Thymus (tissue), 11 donors: ENCODE results near the gene CEP152. TPM values are rescaled to one million over a fixed set of nuclear protein-coding genes. Genes with fewer than 3 reads are reported as not detected.

Experiments used
- DNase-seq, 9 donors: peaks; one replicate each; pipeline ENCODE4 v3.0.0-alpha.2; 2013; ENCODE audit warnings: low spot score in 9 of 9, low read depth in 6 of 9, missing footprints in 1 of 9
- H3K27ac ChIP-seq, 2 donors: one replicate each; pipeline ENCODE4 v1.5.1; 2013; ENCODE audit warnings: control low read depth in 1 of 2, low read depth in 1 of 2, low read length in 1 of 2, mild to moderate bottlenecking in 1 of 2, moderate library complexity in 1 of 2
- H3K27me3 ChIP-seq, 2 donors: one replicate each; pipeline ENCODE4 v1.5.1; 2013; ENCODE audit warnings: low read length in 1 of 2; ENCODE audit not compliant: control insufficient read depth in 2 of 2, insufficient read depth in 1 of 2
- H3K36me3 ChIP-seq, 2 donors: one replicate each; pipeline ENCODE4 v1.5.1; 2013; ENCODE audit warnings: low read length in 1 of 2, mild to moderate bottlenecking in 1 of 2, moderate library complexity in 1 of 2; ENCODE audit not compliant: control insufficient read depth in 2 of 2, insufficient read depth in 2 of 2
- H3K4me1 ChIP-seq, 2 donors: one replicate each; pipeline ENCODE4 v1.5.1; 2013; ENCODE audit warnings: low read length in 2 of 2; ENCODE audit not compliant: control insufficient read depth in 2 of 2, insufficient read depth in 2 of 2
- H3K4me3 ChIP-seq, 2 donors: one replicate each; pipeline ENCODE4 v1.5.1; 2013; ENCODE audit warnings: low read length in 2 of 2, control low read depth in 1 of 2, mild to moderate bottlenecking in 1 of 2
- H3K9me3 ChIP-seq, 2 donors: one replicate each; pipeline ENCODE4 v1.5.1; 2013; ENCODE audit warnings: low read length in 1 of 2, mild to moderate bottlenecking in 1 of 2; ENCODE audit not compliant: control insufficient read depth in 2 of 2, insufficient read depth in 1 of 2
- WGBS: extraction: QIAGEN DNeasy Blood & Tissue Kit; methylation state at CpG from one replicate; pipeline ENCODE4 v1.1.7; 2013; 5-methylcytosine and 5-hydroxymethylcytosine counted together
- polyA plus RNA-seq: library from polyadenylated mRNA; stranded (reverse); fragments of 200-250 nt; gene quantifications from one replicate; pipeline ENCODE4 v1.2.3, GENCODE V29; 2013
- total RNA-seq: library from RNA; stranded (reverse); fragments of 120-200 nt; gene quantifications from one replicate; pipeline ENCODE4 v1.2.4, GENCODE V29; 2013
- donor health status: healthy.

Gene CEP152
- total and polyA plus RNA-seq, 2 donors = 3.0 to 9.1 TPM

GRCh38 chr15:48730506-48730905 lies 80.4 kb downstream of the CEP152 start:
- H3K36me3 ChIP-seq = no peaks in the 10 kb centered on the region
- H3K27ac ChIP-seq = no peak overlapping the region
- no peak for DNase-seq
- WGBS = 98% methylated on average over 1 of the region's 1 CpG
- no peaks in the 10 kb centered on the region for H3K27me3 ChIP-seq
- no peaks in the 10 kb centered on the region for H3K9me3 ChIP-seq
- H3K4me1 ChIP-seq = no peaks in the 10 kb centered on the region
- H3K4me3 ChIP-seq = no peak overlapping the region

DNA sequence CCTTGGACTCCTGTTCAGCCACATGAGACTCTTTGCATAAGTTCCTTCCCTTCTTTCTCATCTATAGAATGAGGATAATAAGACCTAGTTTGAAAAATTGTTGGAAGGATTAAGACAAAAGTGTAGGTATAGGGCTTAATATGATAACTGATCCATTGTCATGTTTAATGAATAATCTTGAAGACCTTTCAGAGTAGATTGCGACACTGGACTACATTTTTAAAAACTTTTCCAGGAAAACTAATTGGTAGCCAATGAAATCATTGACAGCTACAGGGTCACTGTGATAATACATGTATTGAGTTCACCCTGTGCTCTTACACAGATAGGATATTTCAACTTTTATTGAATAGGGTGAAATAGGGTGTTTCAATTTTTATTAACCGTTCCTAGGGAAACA lies 86.9 kb downstream of the CEP152 start:
- Histone ChIP-seq H3K4me1 (no peaks in the 10 kb centered on the region), H3K27me3 (no peaks in the 10 kb centered on the region), H3K9me3 (no peaks in the 10 kb centered on the region), H3K27ac (no peak overlapping the region), H3K36me3 (peaks cover 0 to 3% of the 10 kb centered on the region in 2 donors), H3K4me3 (no peak overlapping the region)
- WGBS = 98% methylated on average over 2 of the region's 2 CpGs
- DNase-seq = no peak

DNA sequence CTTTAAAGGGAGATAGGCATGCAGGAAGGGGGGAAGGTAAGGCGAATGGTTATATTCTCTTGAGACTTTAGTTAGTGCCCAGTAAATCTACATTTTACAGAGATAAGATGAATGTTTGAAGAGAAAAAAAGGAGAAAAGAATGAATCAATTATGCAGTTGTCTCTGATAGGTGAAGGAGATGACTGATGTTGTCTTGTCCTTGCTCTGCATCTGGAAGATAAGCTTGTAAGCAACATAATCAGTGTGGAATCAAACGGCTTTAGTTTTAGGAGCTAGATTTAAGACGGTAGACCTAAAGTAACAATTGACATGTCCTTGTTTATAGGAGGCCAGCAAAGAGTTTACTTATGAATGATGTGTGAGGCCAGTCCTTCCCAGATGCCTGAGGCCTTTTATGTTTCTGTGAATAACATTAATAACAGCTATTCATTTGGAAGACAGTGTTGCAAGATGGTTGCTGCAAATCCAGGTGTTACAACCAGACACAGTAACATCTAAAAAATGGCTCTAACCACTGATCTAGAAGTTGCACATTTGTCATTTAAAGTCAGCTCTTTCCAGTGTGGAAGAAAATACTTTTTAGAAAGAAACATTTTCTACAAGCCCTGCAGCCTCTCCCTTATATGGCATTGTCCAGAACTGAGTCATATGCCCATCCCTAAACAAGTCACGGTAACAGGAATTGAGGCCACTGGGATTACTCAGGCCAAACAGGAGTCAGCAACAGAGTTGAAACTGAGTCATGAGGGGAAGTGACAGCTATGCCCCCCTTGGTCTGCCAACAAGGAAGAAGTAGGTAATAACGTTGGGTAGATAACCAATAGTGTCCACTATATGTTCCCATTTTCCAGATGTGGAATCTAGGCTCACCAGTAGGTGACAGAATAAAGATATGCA lies 87.9 kb downstream of the CEP152 start:
- H3K36me3 ChIP-seq = peaks cover 0 to 3% of the 10 kb centered on the region in 2 donors
- DNase-seq = no peak
- WGBS = 92% methylated on average over 5 of the region's 5 CpGs
- no peaks in the 10 kb centered on the region for H3K9me3 ChIP-seq
- H3K27ac ChIP-seq = no peak overlapping the region
- no peaks in the 10 kb centered on the region for H3K4me1 ChIP-seq
- no peak overlapping the region for H3K4me3 ChIP-seq
- no peaks in the 10 kb centered on the region for H3K27me3 ChIP-seq

DNA sequence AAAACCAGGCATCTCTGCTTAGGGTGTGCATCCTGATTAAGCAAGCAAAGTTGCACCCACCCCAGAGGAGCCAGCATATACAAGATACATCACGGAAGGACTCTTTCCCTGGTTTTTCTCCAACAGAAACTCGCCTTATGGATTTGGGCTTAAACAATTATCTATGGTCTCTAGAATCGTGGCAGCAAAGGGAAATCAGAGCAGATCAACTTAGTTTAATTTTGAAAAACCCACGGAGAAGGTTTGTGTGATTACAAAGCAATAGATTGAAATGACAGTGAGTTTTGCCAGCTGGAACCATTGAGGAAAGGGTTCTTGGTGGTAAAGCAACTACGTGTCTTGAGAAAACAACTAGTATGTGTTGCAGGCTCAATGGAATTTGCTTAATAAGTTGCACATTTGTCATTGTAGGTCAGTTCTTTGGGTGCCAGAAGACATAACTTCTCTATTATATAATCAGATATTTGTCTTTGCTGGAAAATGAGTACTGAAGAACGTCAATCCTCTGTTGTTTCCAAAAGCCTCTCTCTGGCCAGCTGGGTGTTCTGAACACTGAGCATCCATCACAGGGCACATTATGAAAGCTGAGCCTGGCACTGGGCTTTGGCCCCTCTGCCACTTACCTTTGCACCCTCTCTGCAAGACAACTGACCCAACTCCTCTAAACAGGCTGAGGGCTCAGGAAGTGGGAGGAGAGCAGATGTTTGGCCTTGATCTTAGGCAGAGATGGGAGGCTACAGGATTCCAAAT lies 89.6 kb downstream of the CEP152 start:
- DNase-seq = no peak
- Histone ChIP-seq H3K27me3 (no peaks in the 10 kb centered on the region), H3K4me1 (no peaks in the 10 kb centered on the region), H3K36me3 (peaks cover 0 to 3% of the 10 kb centered on the region in 2 donors), H3K4me3 (no peak overlapping the region), H3K9me3 (no peaks in the 10 kb centered on the region), H3K27ac (no peak overlapping the region)
- 94% methylated on average over 6 of the region's 6 CpGs for WGBS

DNA sequence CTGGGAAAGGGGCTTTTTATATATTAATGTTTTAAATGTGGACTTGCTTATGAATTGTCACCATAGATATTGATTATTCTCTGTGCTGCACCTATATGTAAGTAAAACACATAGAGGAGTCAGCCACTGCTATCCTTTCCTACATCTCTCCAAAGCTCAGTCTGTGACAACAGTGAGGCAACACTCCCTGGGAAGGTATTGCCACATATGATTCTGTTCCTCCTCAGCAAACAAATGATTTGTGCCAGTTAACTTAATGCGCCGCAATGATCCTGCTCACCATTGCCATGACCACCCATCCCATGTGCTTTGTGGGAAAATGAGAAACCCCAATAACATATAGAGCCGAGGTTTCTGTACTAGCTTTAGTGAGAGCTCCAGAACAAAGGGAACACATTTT lies 90.2 kb downstream of the CEP152 start:
- Histone ChIP-seq H3K4me3 (no peak overlapping the region), H3K9me3 (no peaks in the 10 kb centered on the region), H3K4me1 (no peaks in the 10 kb centered on the region), H3K36me3 (peaks cover 0 to 3% of the 10 kb centered on the region in 2 donors), H3K27me3 (no peaks in the 10 kb centered on the region), H3K27ac (no peak overlapping the region)
- DNase-seq = no peak
- 99% methylated on average over 3 of the region's 3 CpGs for WGBS

DNA sequence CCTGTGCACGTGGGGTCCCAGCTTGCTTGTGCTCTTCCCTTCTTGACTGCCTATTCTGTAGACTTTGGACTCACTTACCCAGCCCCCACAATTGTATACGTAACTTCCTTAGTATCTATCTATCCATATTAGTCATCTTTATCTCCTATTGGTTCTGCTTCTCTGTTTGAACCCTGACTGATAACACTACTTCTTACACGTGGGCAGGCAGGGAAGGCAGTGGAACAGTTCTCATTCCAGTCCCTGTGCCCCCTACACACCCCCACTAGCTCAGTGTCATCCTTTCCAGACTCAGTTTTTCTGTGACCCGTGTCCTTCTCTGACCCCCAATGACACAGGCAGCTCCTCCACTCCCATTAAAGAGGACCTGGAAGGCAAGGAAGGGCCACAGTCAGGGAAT lies 91.2 kb downstream of the CEP152 start:
- Histone ChIP-seq H3K4me1 (no peaks in the 10 kb centered on the region), H3K27me3 (no peaks in the 10 kb centered on the region), H3K9me3 (no peaks in the 10 kb centered on the region), H3K4me3 (no peak overlapping the region), H3K27ac (no peak overlapping the region), H3K36me3 (peaks cover 0 to 3% of the 10 kb centered on the region in 2 donors)
- 90% methylated on average over 4 of the region's 4 CpGs for WGBS
- DNase-seq = no peak

DNA sequence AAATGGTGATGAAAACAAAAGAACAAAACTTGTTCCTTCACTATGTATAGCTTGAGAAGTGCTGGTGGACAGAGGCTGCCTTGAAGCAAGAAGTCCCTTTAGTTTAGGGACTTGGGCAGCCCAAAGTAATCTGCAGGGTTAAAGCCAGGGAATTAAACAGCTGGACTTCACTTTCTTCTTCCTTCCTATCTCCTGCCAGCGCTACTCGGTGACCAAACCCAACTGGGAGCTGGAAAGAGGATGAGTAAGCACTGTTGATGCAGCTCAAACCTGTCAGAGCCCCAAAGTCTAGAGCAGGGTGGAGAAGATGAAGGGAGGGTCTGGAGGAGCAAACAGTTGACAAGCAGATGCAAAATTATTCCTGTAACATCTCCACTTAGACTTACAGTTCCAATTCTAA lies 92.2 kb downstream of the CEP152 start:
- Histone ChIP-seq H3K4me3 (no peak overlapping the region), H3K4me1 (no peaks in the 10 kb centered on the region), H3K27me3 (no peaks in the 10 kb centered on the region), H3K27ac (no peak overlapping the region), H3K9me3 (no peaks in the 10 kb centered on the region), H3K36me3 (peaks cover 0 to 1% of the 10 kb centered on the region in 2 donors)
- DNase-seq = no peak
- 89% methylated on average over 2 of the region's 2 CpGs for WGBS

DNA sequence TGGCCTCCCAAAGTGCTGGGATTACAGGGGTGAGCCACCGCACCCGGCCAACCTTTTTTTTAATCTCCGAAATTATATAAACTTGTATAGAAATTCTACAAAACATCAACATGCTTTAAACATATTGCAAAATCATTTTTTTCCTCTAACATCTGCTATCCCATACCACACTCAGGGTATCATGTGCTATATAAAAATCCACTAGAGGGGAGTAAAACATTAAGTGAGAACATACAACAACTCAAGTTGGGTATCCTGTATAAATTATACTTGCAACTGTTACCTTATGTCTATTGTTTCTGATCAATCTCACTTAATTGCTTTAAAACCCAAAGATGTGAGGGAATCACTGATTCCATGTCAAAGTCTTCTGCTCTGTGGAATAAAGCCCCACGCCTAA lies 93.4 kb downstream of the CEP152 start:
- Histone ChIP-seq H3K27me3 (no peaks in the 10 kb centered on the region), H3K27ac (no peak overlapping the region), H3K9me3 (no peaks in the 10 kb centered on the region), H3K4me1 (no peaks in the 10 kb centered on the region), H3K4me3 (no peak overlapping the region), H3K36me3 (no peaks in the 10 kb centered on the region)
- whole genome bisulfite sequencing = 98% methylated on average over 4 of the region's 4 CpGs
- no peak for DNase-seq

- Histone ChIP-seq H3K27me3 (no peaks in the 10 kb centered on the region), H3K4me3 (no peak overlapping the region), H3K27ac (no peak overlapping the region), H3K4me1 (no peaks in the 10 kb centered on the region), H3K9me3 (no peaks in the 10 kb centered on the region), H3K36me3 (no peaks in the 10 kb centered on the region)
- no peak for DNase-seq
- WGBS = 89% methylated on average over 3 of the region's 3 CpGs
Observed at GRCh38 chr15:48712546-48712945, 98.3 kb downstream of the CEP152 start.
